Coronary artery (tissue), 2 donors: ENCODE measurements around the gene SERPING1.

Experiments used
- DNase-seq: peaks from one replicate; pipeline ENCODE4 v3.0.0-alpha.2; 2017; ENCODE audit warnings: low spot score
- H3K27ac ChIP-seq, 2 donors: fragments of 200-600 bp; sonication (generic); one replicate each; pipeline ENCODE4 v1.5.1; 2016 to 2019
- H3K4me3 ChIP-seq: fragments of 200-600 bp; sonication (generic); 2 replicates; pipeline ENCODE4 v1.5.1; 2016; ENCODE audit warnings: mild to moderate bottlenecking, moderate library complexity
- CTCF ChIP-seq: fragments of 200-600 bp; sonication (generic); IDR thresholded peaks from one replicate; pipeline ENCODE4 v1.5.1; 2019; ENCODE audit warnings: antibody characterized with exemption

SERPING1 gene

GRCh38 chr11:57646799-57647303 is 49.4 kb downstream of the SERPING1 start:
- no peak for DNase-seq
- TF ChIP-seq CTCF = no peak
- no peak overlapping the region for H3K27ac ChIP-seq
- no peak overlapping the region for H3K4me3 ChIP-seq

GRCh38 chr11:57647372-57647771 is 49.9 kb downstream of the SERPING1 start:
- DNase-seq = no peak
- H3K27ac ChIP-seq = no peak overlapping the region

GRCh38 chr11:57647960-57648800 is 50.7 kb downstream of the SERPING1 start:
- no peak overlapping the region for H3K27ac ChIP-seq
- H3K4me3 ChIP-seq = peak overlapping the region; percentile 53
- no peak for TF ChIP-seq CTCF

More at GRCh38 chr11:57647372-57647771, 49.9 kb downstream of the SERPING1 start:
- no peak for TF ChIP-seq CTCF
- H3K4me3 ChIP-seq = no peak overlapping the region

GRCh38 chr11:57648801-57649735 is 51.6 kb downstream of the SERPING1 start:
- Histone ChIP-seq H3K4me3 (peak overlapping the region; percentile 53), H3K27ac (peak overlapping the region in 1 of 2 donors; percentile 40)
- DNase-seq = no peak
- no peak for TF ChIP-seq CTCF

More at GRCh38 chr11:57647960-57648800, 50.7 kb downstream of the SERPING1 start:
- DNase-seq = no peak

- Histone ChIP-seq H3K27ac (peak within 1 kb of the TSS in 1 of 2 donors; percentile 40), H3K4me3 (peak within 1 kb of the TSS; percentile 53)
- no peak for TF ChIP-seq CTCF
- peak; percentile 92 for DNase-seq
Measured at GRCh38 chr11:57649826-57650738, 52.6 kb downstream of the SERPING1 start, which contains the start of gene YPEL4. TSS of gene YPEL4 (minus strand) at chr11:57649912. CDS start at chr11:57647107, 2,805 bp downstream.

GRCh38 chr11:57650739-57651090 is 53.2 kb downstream of the SERPING1 start:
- DNase-seq = no peak

More at GRCh38 chr11:57650739-57651090, 53.2 kb downstream of the SERPING1 start:
- no peak for TF ChIP-seq CTCF
- H3K27ac ChIP-seq = no peak overlapping the region
- H3K4me3 ChIP-seq = no peak overlapping the region
